GM19463 (cell line): ENCODE data around the gene N4BP2L2.

Experiments used
- ATAC-seq: cut with Tn5 transposase; IDR thresholded peaks from one replicate; pipeline ENCODE4 v1.9.1; 2021; ENCODE audit warnings: mild to moderate bottlenecking, moderate library complexity; ENCODE audit not compliant: unreplicated experiment

The N4BP2L2 gene

GRCh38 chr13:32535115-32535514, 3.5 kb downstream of the N4BP2L2 start:
- ATAC-seq, result no peak

GRCh38 chr13:32530841-32531253, 7.7 kb downstream of the N4BP2L2 start:
- peak; percentile 72 for ATAC-seq

DNA sequence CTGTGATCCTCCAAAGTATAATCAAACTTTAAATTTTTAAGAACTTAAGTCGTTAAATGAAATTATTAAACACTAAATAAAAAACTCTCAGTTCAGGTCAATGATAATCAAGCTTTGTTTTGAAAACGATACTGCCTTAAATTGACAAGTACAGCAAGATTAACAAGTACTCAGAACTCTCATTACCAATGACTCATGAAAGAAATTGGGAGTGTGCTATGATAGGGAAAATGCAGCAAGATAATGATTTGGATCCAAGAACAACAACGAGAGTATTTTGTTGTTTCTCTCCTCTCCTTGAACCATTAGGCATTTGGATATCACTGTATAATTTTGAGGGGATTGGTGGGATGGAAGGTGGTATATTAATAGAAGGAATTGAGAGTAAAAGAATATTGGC, 10.2 kb downstream of the N4BP2L2 start:
- no peak for ATAC-seq

DNA sequence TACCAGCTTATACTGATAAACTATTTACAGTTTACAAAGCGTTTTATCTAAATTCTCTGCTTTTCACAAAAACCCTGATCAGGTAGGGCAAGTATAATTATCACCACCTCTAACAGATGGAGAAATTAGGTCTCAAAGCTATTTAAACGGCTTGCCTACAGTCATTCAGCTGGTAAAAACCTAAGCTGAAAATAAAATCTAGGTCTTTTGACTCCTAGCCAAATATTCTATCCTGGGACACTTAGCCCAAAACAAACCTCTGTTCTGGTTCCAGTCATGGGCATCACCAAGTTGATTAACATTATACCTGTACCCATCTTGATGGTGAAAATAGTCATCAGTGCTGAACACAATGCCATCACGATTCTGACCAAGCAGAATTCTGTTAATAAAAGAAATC, 11.4 kb downstream of the N4BP2L2 start:
- ATAC-seq, result no peak

- ATAC-seq, result no peak
These were observed 12.8 kb downstream of the N4BP2L2 start for GRCh38 chr13:32525766-32526165.

GRCh38 chr13:32515246-32515645, 23.3 kb downstream of the N4BP2L2 start:
- no peak for ATAC-seq

GRCh38 chr13:32511482-32511881, 27.1 kb downstream of the N4BP2L2 start:
- no peak for ATAC-seq

- no peak for ATAC-seq
These were observed 33.7 kb downstream of the N4BP2L2 start for GRCh38 chr13:32504876-32505275.

GRCh38 chr13:32504263-32504662, 34.3 kb downstream of the N4BP2L2 start:
- ATAC-seq, result no peak

GRCh38 chr13:32503727-32504126, 34.9 kb downstream of the N4BP2L2 start:
- ATAC-seq, result no peak

DNA sequence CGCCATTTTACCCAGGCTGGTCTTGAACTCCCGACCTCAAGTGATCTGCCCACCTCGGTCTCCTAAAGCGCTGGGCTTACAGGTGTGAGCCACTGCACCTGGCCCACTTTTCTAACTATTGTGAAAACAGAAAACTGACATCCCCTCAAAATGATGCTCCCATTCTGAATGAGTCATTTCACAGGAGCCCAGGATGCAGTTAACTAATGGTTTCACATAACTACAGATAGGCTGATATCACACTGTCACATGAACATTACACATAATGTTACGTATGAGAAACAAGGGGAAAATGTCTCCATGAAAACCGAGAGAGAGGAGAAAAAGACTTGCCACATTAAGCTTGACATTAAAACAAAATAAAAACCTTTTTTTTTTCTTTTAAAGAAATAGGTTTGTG, 37.5 kb downstream of the N4BP2L2 start:
- ATAC-seq, result no peak

- ATAC-seq, result no peak
These were observed 38.9 kb downstream of the N4BP2L2 start for GRCh38 chr13:32499538-32500210.

- ATAC-seq, result no peak
These were observed 41.0 kb downstream of the N4BP2L2 start for GRCh38 chr13:32497589-32497988.

- ATAC-seq, result no peak
These were observed 41.9 kb downstream of the N4BP2L2 start for GRCh38 chr13:32496599-32497160.

DNA sequence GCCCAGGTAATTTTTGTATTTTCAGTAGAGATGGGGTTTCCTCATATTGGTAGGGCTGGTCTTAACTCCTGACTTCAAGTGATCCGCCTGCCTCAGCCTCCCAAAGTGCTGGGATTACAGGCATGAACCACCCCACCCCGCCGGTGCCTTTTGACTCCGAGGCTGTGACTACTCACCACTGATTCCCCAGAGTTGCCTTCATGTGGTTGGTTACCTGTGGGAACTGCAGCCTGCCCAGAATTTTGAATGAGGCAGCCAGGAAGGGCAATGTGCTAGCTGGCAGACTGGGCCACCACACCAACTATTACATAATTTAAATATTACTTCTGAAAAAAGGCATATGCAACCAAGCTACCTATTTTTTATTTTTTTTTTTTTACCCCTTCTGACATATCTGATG, 42.8 kb downstream of the N4BP2L2 start:
- no peak for ATAC-seq

DNA sequence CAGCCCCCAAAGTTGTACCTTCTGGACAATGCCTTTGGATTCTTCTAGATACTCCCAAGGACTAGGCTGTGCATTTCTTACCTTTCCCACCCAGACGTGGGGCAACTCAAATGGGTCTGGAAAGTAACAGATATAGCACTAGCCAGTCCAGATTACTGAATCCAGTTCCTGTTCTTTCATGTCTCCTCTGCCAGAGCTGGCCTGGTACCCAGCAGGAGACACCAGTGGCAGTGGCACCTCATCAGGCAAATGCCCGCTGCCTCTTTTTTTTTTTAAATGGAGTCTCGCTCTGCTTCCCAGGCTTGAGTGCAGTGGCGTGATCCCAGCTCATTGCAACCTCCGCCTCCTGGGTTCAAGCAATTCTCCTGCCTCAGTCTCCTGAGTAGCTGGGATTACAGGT, 43.2 kb downstream of the N4BP2L2 start:
- no peak for ATAC-seq

- no peak for ATAC-seq
These were observed 47.6 kb downstream of the N4BP2L2 start for GRCh38 chr13:32491028-32491427.

GRCh38 chr13:32476892-32477291, 61.7 kb downstream of the N4BP2L2 start:
- no peak for ATAC-seq

DNA sequence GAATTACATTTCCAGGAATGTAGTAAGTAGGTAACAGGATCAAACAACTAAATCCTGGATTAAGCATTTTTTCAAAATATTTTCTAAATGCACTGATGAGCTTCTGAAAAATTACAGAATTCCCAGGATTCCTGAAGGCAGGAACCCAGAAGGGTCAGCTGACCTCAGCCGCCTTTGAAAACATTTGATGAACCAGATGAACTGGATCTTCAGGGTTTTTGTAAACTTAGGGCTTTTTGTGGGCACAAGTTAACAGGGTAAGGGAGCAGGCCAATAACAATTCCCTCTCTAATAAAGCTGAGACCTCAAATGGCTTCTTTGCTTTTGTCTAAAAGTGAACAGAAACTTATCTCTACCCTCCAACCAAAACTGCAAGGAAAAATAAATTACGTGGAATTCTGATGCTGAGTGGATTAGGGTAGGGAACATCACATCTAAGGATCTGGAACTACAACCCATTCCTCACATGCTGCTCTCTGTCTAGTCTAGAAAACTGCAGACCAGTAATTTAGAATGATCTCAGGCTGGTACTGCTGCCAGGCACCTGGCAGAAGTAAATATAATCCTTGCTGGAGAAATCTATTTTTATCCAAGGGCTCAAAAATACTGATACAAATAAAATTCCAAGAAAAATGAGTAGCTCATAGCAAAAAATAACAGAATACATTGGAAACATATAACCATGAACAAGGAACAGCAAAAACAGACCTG, 62.4 kb downstream of the N4BP2L2 start:
- ATAC-seq, result no peak

DNA sequence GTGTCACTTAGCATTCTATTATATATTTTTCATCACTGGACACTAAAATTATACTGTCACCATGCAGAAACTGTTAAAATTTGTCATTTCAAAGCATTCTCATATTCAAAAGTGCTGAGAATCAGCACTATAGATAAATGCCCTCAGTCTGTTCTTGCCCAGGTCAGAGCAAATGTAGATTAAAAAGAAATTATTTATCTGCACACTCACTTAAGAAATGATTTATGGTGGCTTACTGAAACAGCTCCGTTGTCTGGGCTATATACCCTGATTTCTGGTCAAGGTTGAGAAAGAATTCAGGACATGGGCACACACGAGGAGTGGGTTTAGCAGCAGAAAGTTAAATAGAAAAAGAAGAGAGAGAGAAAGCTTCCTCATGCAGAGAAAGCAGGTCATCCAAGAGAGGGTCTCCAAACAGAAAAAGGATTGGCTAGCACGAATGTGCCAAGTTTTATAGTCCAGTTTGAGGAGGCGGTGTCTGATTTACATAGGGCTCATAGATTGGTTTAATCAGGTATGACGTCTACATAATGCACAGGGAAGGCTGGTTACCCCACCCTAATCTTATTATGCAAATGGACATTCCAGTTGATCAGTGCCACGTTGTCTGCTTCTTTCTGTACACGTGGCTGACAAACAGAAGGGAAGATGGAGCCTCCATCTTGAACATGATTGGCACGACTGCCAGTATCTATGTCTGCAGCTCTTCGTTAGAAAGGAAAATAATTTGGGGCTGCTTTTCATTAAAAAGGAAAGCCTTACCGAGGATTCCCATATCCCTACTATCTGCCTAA, 63.4 kb downstream of the N4BP2L2 start:
- ATAC-seq, result no peak

DNA sequence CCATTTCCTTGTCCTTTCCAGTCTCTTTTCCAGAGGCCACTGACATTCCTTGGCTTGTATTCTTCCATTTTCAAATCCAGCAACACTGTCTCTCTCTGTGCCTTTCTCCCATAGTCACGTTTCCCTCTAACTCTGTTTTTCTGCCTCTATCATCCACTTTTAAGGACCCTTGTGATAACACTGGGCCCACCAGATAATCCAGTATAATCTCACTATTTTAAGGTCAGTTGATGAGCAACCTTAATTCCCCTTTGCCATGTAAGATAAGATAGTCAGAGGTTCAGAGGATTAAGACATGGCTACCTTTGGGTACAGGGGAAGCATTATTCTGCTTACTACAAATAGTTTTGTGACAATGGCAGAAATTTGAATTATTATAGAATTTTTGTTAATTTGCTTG, 64.9 kb downstream of the N4BP2L2 start:
- ATAC-seq, result no peak
